Measurements from ENCODE around the gene ARF1.

The ARF1 gene

GRCh38 chr1:228089519-228090380, 7.2 kb downstream of the ARF1 start:
- DNase-seq (ENCODE audit: low read depth): no peak
- H3K4me3 ChIP-seq (ENCODE audit: low read length): no peak overlapping the region
- TF ChIP-seq CTCF (conservative IDR thresholded peaks at IDR 0.05; ENCODE audit: low read depth, low read length): no peak

- no peak for TF ChIP-seq CTCF (conservative IDR thresholded peaks at IDR 0.05; ENCODE audit: low read depth, low read length)
- DNase-seq (ENCODE audit: low read depth): no peak
- no peak overlapping the region for H3K4me3 ChIP-seq (ENCODE audit: low read length)
Measured at GRCh38 chr1:228090613-228091081, 8.1 kb downstream of the ARF1 start.

- H3K4me3 ChIP-seq (ENCODE audit: low read length): no peak overlapping the region
- TF ChIP-seq CTCF (conservative IDR thresholded peaks at IDR 0.05; ENCODE audit: low read depth, low read length): no peak
- DNase-seq (ENCODE audit: low read depth): no peak
Measured at GRCh38 chr1:228091084-228091483, 8.6 kb downstream of the ARF1 start.

GRCh38 chr1:228092342-228093049, 10.0 kb downstream of the ARF1 start:
- no peak for TF ChIP-seq CTCF (conservative IDR thresholded peaks at IDR 0.05; ENCODE audit: low read depth, low read length)
- no peak for DNase-seq (ENCODE audit: low read depth)
- H3K4me3 ChIP-seq (ENCODE audit: low read length): no peak overlapping the region

GRCh38 chr1:228093050-228093906, 10.8 kb downstream of the ARF1 start:
- TF ChIP-seq CTCF (conservative IDR thresholded peaks at IDR 0.05; ENCODE audit: low read depth, low read length): no peak
- no peak overlapping the region for H3K4me3 ChIP-seq (ENCODE audit: low read length)
- no peak for DNase-seq (ENCODE audit: low read depth)

- H3K4me3 ChIP-seq (ENCODE audit: low read length): no peak overlapping the region
- no peak for TF ChIP-seq CTCF (conservative IDR thresholded peaks at IDR 0.05; ENCODE audit: low read depth, low read length)
- no peak for DNase-seq (ENCODE audit: low read depth)
Measured at GRCh38 chr1:228094432-228095016, 12.0 kb downstream of the ARF1 start.
